Stimulated activated naive CD4-positive, alpha-beta T cell treated with Interleukin-2 at 50 U/mL for 16 hours (primary cell): ENCODE data around the gene KASH5.
A peak's percentile ranks its signal among the peaks of the same experiment; 100 is the strongest.

Experiments
- DNase-seq: peaks from one replicate; lab custom pipeline; 2025; lab: John Stamatoyannopoulos, UW

KASH5 gene

GRCh38 chr19:49387936-49388372 lies at the start of gene KASH5:
KASH5 (plus strand) TSS chr19:49388249; CDS start chr19:49390884, 2,635 bp downstream.
- DNase-seq, result peak; percentile 75

GRCh38 chr19:49338691-49339300 lies 49.3 kb upstream of the KASH5 start:
- no peak for DNase-seq

GRCh38 chr19:49339301-49340068 lies 48.6 kb upstream of the KASH5 start:
- DNase-seq, result no peak

- no peak for DNase-seq
Observed at GRCh38 chr19:49340069-49340864, 47.8 kb upstream of the KASH5 start.

- no peak for DNase-seq
Observed at GRCh38 chr19:49340865-49341718, 47.0 kb upstream of the KASH5 start.

GRCh38 chr19:49342291-49342721 lies 45.7 kb upstream of the KASH5 start:
- no peak for DNase-seq

GRCh38 chr19:49343123-49343522 lies 44.9 kb upstream of the KASH5 start:
- no peak for DNase-seq

GRCh38 chr19:49344505-49345423 lies 43.3 kb upstream of the KASH5 start:
- DNase-seq, result no peak

- DNase-seq, result no peak
Observed at GRCh38 chr19:49347191-49347590, 40.9 kb upstream of the KASH5 start.

GRCh38 chr19:49347835-49348234 lies 40.2 kb upstream of the KASH5 start:
- no peak for DNase-seq

- no peak for DNase-seq
Observed at GRCh38 chr19:49348305-49349189, 39.5 kb upstream of the KASH5 start.

GRCh38 chr19:49349567-49349966 lies 38.5 kb upstream of the KASH5 start:
- no peak for DNase-seq

GRCh38 chr19:49355909-49356353 lies 32.1 kb upstream of the KASH5 start:
- DNase-seq, result no peak

GRCh38 chr19:49356382-49356781 lies 31.7 kb upstream of the KASH5 start:
- no peak for DNase-seq

GRCh38 chr19:49357186-49357585 lies 30.9 kb upstream of the KASH5 start:
- no peak for DNase-seq

- DNase-seq, result no peak
Observed at GRCh38 chr19:49359851-49360820, 27.9 kb upstream of the KASH5 start.

GRCh38 chr19:49361438-49362047 lies 26.5 kb upstream of the KASH5 start:
- DNase-seq, result no peak
